ENCODE results near the gene GPC3.

DNA sequence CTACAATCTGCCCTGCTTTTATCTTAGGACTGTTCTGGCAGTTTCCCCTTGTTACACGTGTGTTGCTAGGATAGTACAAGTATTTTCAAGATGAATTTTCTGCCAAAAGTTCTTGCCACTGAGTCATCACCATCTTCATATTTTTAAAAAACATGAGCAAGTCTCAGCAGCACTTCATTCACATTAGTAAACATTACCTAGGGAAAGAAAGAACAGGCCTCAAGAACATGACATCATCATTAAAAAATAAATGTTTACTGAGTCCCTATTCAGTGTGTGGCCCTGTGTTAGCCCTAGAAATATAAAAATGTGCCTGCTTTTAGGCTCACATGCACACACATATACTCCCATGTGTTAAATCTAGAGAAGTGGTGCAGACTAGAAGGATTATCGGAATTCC is 18.7 kb upstream of the GPC3 start:
- TF ChIP-seq GTF2I (CRISPR knock-in tag; conservative IDR thresholded peaks at IDR 0.05) (no peak), ZNF263 (CRISPR knock-in tag; IDR thresholded peaks at IDR 0.05; ENCODE audit: low read depth) (no peak), FOXK1 (CRISPR knock-in tag; IDR thresholded peaks at IDR 0.05) (no peak), RELA (CRISPR knock-in tag; IDR thresholded peaks at IDR 0.05; ENCODE audit: borderline replicate concordance) (no peak), ZNF138 (CRISPR knock-in tag; conservative IDR thresholded peaks at IDR 0.05) (no peak)
- TF ChIP-seq, protein P1, sequence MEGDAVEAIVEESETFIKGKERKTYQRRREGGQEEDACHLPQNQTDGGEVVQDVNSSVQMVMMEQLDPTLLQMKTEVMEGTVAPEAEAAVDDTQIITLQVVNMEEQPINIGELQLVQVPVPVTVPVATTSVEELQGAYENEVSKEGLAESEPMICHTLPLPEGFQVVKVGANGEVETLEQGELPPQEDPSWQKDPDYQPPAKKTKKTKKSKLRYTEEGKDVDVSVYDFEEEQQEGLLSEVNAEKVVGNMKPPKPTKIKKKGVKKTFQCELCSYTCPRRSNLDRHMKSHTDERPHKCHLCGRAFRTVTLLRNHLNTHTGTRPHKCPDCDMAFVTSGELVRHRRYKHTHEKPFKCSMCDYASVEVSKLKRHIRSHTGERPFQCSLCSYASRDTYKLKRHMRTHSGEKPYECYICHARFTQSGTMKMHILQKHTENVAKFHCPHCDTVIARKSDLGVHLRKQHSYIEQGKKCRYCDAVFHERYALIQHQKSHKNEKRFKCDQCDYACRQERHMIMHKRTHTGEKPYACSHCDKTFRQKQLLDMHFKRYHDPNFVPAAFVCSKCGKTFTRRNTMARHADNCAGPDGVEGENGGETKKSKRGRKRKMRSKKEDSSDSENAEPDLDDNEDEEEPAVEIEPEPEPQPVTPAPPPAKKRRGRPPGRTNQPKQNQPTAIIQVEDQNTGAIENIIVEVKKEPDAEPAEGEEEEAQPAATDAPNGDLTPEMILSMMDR (IDR thresholded peaks at IDR 0.05), result no peak
- TF ChIP-seq, protein P2, sequence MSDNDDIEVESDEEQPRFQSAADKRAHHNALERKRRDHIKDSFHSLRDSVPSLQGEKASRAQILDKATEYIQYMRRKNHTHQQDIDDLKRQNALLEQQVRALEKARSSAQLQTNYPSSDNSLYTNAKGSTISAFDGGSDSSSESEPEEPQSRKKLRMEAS (CRISPR knock-in tag; IDR thresholded peaks at IDR 0.05), result no peak
